ENCODE measurements around the gene ZNF407.
"Not testable (repeated sequence)": the region's sequence is repeated elsewhere in the genome, so short reads cannot be mapped to it uniquely, and the experiment has no call there.

The ZNF407 gene

GRCh38 chr18:74597662-74598349, at the start of gene ZNF407:
TSS of gene ZNF407 (plus strand) at chr18:74597870. CDS start at chr18:74631020, 33,150 bp downstream.
- peak; percentile 91 for DNase-seq

- no peak for DNase-seq
Observed at GRCh38 chr18:74549591-74550104, 48.0 kb upstream of the ZNF407 start.

- no peak for DNase-seq
Observed at GRCh38 chr18:74550886-74551285, 46.8 kb upstream of the ZNF407 start.

GRCh38 chr18:74551452-74551851, 46.2 kb upstream of the ZNF407 start:
- DNase-seq, result no peak

GRCh38 chr18:74551936-74552555, 45.6 kb upstream of the ZNF407 start:
- DNase-seq, result peak; percentile 89

- DNase-seq, result no peak
Observed at GRCh38 chr18:74556126-74556525, 41.5 kb upstream of the ZNF407 start.

- no peak for DNase-seq
Observed at GRCh38 chr18:74558096-74558495, 39.6 kb upstream of the ZNF407 start.

GRCh38 chr18:74562131-74562730, 35.4 kb upstream of the ZNF407 start:
- DNase-seq, result no peak

- no peak for DNase-seq
Observed at GRCh38 chr18:74562775-74563174, 34.9 kb upstream of the ZNF407 start.

GRCh38 chr18:74563999-74564398, 33.7 kb upstream of the ZNF407 start:
- no peak for DNase-seq

GRCh38 chr18:74565164-74565563, 32.5 kb upstream of the ZNF407 start:
- DNase-seq, result not testable (repeated sequence)

GRCh38 chr18:74565993-74566392, 31.7 kb upstream of the ZNF407 start:
- DNase-seq, result not testable (repeated sequence)

- no peak for DNase-seq
Observed at GRCh38 chr18:74567822-74568221, 29.8 kb upstream of the ZNF407 start.

- DNase-seq, result no peak
Observed at GRCh38 chr18:74569401-74569800, 28.3 kb upstream of the ZNF407 start.

- no peak for DNase-seq
Observed at GRCh38 chr18:74570266-74570665, 27.4 kb upstream of the ZNF407 start.

GRCh38 chr18:74571895-74572680, 25.6 kb upstream of the ZNF407 start:
- DNase-seq, result no peak

- no peak for DNase-seq
Observed at GRCh38 chr18:74573053-74573452, 24.6 kb upstream of the ZNF407 start.

- DNase-seq, result no peak
Observed at GRCh38 chr18:74574916-74575315, 22.8 kb upstream of the ZNF407 start.

- no peak for DNase-seq
Observed at GRCh38 chr18:74577019-74577418, 20.7 kb upstream of the ZNF407 start.

- DNase-seq, result no peak
Observed at GRCh38 chr18:74579496-74580065, 18.1 kb upstream of the ZNF407 start.

GRCh38 chr18:74582642-74583041, 15.0 kb upstream of the ZNF407 start:
- no peak for DNase-seq

- no peak for DNase-seq
Observed at GRCh38 chr18:74587441-74587840, 10.2 kb upstream of the ZNF407 start.

- DNase-seq, result no peak
Observed at GRCh38 chr18:74589021-74589420, 8.6 kb upstream of the ZNF407 start.
